H9 (cell line): Measurements from ENCODE around the gene PTPRK. TPM values are rescaled to one million over a fixed set of nuclear protein-coding genes. Genes with fewer than 3 reads are reported as not detected.

Source experiments
- DNase-seq: peaks from one replicate; pipeline ENCODE4 v3.0.0-alpha.2; 2017
- H2AFZ ChIP-seq: one replicate; pipeline ENCODE4 v1.6.1; 2013; ENCODE audit warnings: mild to moderate bottlenecking, low read length, control low read depth, moderate library complexity
- H2AK5ac ChIP-seq: 2 replicates; pipeline ENCODE4 v1.6.1; 2013; ENCODE audit warnings: low read length, control low read depth, mixed read lengths; ENCODE audit not compliant: insufficient read length
- H2BK120ac ChIP-seq: one replicate; pipeline ENCODE4 v1.6.1; 2013; ENCODE audit warnings: low read depth, mild to moderate bottlenecking, low read length, control low read depth, inconsistent platforms; ENCODE audit not compliant: poor library complexity, severe bottlenecking
- H2BK12ac ChIP-seq: 2 replicates; pipeline ENCODE4 v1.6.1; 2013; ENCODE audit warnings: low read length, control low read depth, mixed read lengths, low read depth; ENCODE audit not compliant: insufficient read length
- H2BK15ac ChIP-seq: 2 replicates; pipeline ENCODE4 v1.6.1; 2013; ENCODE audit warnings: low read depth, low read length, control low read depth
- H2BK20ac ChIP-seq: one replicate; pipeline ENCODE4 v1.6.1; 2013; ENCODE audit warnings: low read depth, mild to moderate bottlenecking, low read length, control low read depth, inconsistent platforms; ENCODE audit not compliant: poor library complexity, severe bottlenecking
- H2BK5ac ChIP-seq: 2 replicates; pipeline ENCODE4 v1.6.1; 2013; ENCODE audit warnings: low read length, control low read depth, mixed read lengths; ENCODE audit not compliant: insufficient read length
- H3K14ac ChIP-seq: 2 replicates; pipeline ENCODE4 v1.6.1; 2013; ENCODE audit warnings: low read length, control low read depth; ENCODE audit not compliant: insufficient read depth
- H3K18ac ChIP-seq: 2 replicates; pipeline ENCODE4 v1.6.1; 2013; ENCODE audit warnings: low read depth, mild to moderate bottlenecking, mixed read lengths, low read length, control low read depth; ENCODE audit not compliant: insufficient read length
- H3K23ac ChIP-seq: 2 replicates; pipeline ENCODE4 v1.6.1; 2013; ENCODE audit warnings: low read length, control low read depth, mixed read lengths, low read depth; ENCODE audit not compliant: insufficient read length
- H3K23me2 ChIP-seq: 2 replicates; pipeline ENCODE4 v1.6.1; 2013; ENCODE audit warnings: low read depth, mild to moderate bottlenecking, mixed read lengths, low read length, control low read depth; ENCODE audit not compliant: insufficient read length, poor library complexity, severe bottlenecking
- H3K27ac ChIP-seq: 2 replicates; pipeline ENCODE4 v1.5.1; 2013; ENCODE audit warnings: low read length, control low read depth, mixed read lengths, low read depth; ENCODE audit not compliant: insufficient read length
- H3K27me3 ChIP-seq: 2 replicates; pipeline ENCODE4 v1.6.1; 2013; ENCODE audit warnings: low read length, control low read depth, inconsistent platforms; ENCODE audit not compliant: insufficient read depth
- H3K4ac ChIP-seq: 2 replicates; pipeline ENCODE4 v1.6.1; 2013; ENCODE audit warnings: low read depth, mild to moderate bottlenecking, control low read depth, inconsistent platforms, low read length, moderate library complexity
- H3K4me1 ChIP-seq: 2 replicates; pipeline ENCODE4 v1.6.1; 2013; ENCODE audit warnings: low read length, control low read depth, inconsistent platforms; ENCODE audit not compliant: insufficient read depth
- H3K4me2 ChIP-seq: 2 replicates; pipeline ENCODE4 v1.6.1; 2013; ENCODE audit warnings: low read length, control low read depth, mixed read lengths; ENCODE audit not compliant: insufficient read length, insufficient read depth
- H3K56ac ChIP-seq: 2 replicates; pipeline ENCODE4 v1.6.1; 2013; ENCODE audit warnings: low read depth, mild to moderate bottlenecking, mixed read lengths, low read length, control low read depth; ENCODE audit not compliant: insufficient read length
- H3K79me1 ChIP-seq: 2 replicates; pipeline ENCODE4 v1.6.1; 2013; ENCODE audit warnings: low read depth, mild to moderate bottlenecking, moderate library complexity, low read length, control low read depth, inconsistent platforms; ENCODE audit not compliant: insufficient read depth, poor library complexity, severe bottlenecking
- H3K79me2 ChIP-seq: 2 replicates; pipeline ENCODE4 v1.6.1; 2013; ENCODE audit warnings: low read length, control low read depth, inconsistent platforms; ENCODE audit not compliant: insufficient read depth
- H3K9ac ChIP-seq: 2 replicates; pipeline ENCODE4 v1.6.1; 2013; ENCODE audit warnings: low read length, control low read depth, mixed read lengths; ENCODE audit not compliant: insufficient read length; ENCODE audit errors: extremely low read depth
- H3K9me3 ChIP-seq: one replicate; pipeline ENCODE4 v1.6.1; 2013; ENCODE audit warnings: low read depth, low read length, inconsistent platforms; ENCODE audit not compliant: control insufficient read depth
- H3T11ph ChIP-seq: one replicate; pipeline ENCODE4 v1.6.1; 2013; ENCODE audit warnings: mild to moderate bottlenecking, low read length, control low read depth, inconsistent platforms
- H4K20me1 ChIP-seq: one replicate; pipeline ENCODE4 v1.6.1; 2013; ENCODE audit not compliant: control insufficient read depth, insufficient read length, insufficient read depth
- H4K5ac ChIP-seq: 2 replicates; pipeline ENCODE4 v1.6.1; 2013; ENCODE audit warnings: low read depth, mild to moderate bottlenecking, mixed read lengths, low read length, control low read depth; ENCODE audit not compliant: insufficient read length
- H4K8ac ChIP-seq: replicated peaks from 2 replicates; pipeline ENCODE4 v1.6.1; 2013; ENCODE audit warnings: low read length, control low read depth, mixed read lengths, low read depth; ENCODE audit not compliant: insufficient read length
- H4K91ac ChIP-seq: 2 replicates; pipeline ENCODE4 v1.6.1; 2013; ENCODE audit warnings: low read depth, mild to moderate bottlenecking, moderate library complexity, mixed read lengths, low read length, control low read depth; ENCODE audit not compliant: insufficient read length
- H3K27ac Mint-ChIP-seq, 3 experiments: 2 replicates in 2 of 3; 3 replicates in 1 of 3; pipeline ENCODE4 v1.8.0; 2020 to 2021; ENCODE audit warnings: mixed read lengths in 3 of 3, mild to moderate bottlenecking in 1 of 3, moderate library complexity in 1 of 3
- H3K27me3 Mint-ChIP-seq: 2 replicates; pipeline ENCODE4 v1.8.0; 2021; ENCODE audit warnings: low read depth, mild to moderate bottlenecking, moderate library complexity, mixed read lengths
- H3K36me3 Mint-ChIP-seq, 3 experiments: 2 replicates in 2 of 3; 3 replicates in 1 of 3; pipeline ENCODE4 v1.8.0; 2020 to 2021; ENCODE audit warnings: low read depth in 3 of 3, mixed read lengths in 3 of 3; ENCODE audit not compliant: insufficient read depth in 1 of 3
- H3K4me1 Mint-ChIP-seq, 2 experiments: 2 replicates each; pipeline ENCODE4 v1.8.0; 2020; ENCODE audit warnings: mixed read lengths in 2 of 2
- H3K4me3 Mint-ChIP-seq, 2 experiments: 2 replicates in 1 of 2; 3 replicates in 1 of 2; pipeline ENCODE4 v1.8.0; 2020 to 2021; ENCODE audit warnings: mild to moderate bottlenecking in 2 of 2, mixed read lengths in 2 of 2, moderate library complexity in 1 of 2
- H3K9me3 Mint-ChIP-seq, 2 experiments: 2 replicates in 1 of 2; 3 replicates in 1 of 2; pipeline ENCODE4 v1.8.0; 2020; ENCODE audit warnings: mild to moderate bottlenecking in 2 of 2, mixed read lengths in 2 of 2, moderate library complexity in 1 of 2
- WGBS: extraction: QIAGEN DNeasy Blood & Tissue Kit; methylation state at CpG from one replicate; pipeline ENCODE4 v1.1.7; 2013; ENCODE audit warnings: missing lambda C conversion rate, low lambda C conversion rate, mixed read lengths; ENCODE audit not compliant: insufficient read length; ENCODE audit errors: extremely low coverage; 5-methylcytosine and 5-hydroxymethylcytosine counted together
- total RNA-seq: library from RNA; stranded (reverse); gene quantifications from 2 replicates; pipeline ENCODE4 v1.2.1, GENCODE V29; 2021
- TF ChIP-seq, protein P1 (sequence below): fragments of 200-600 bp; sonication (generic); conservative IDR thresholded peaks from 3 replicates; pipeline ENCODE4 v1.8.0; 2021; ENCODE audit warnings: antibody characterized with exemption, mild to moderate bottlenecking

The PTPRK gene
- total RNA-seq, 1 experiment from 2014 or later: 47.9 TPM

DNA sequence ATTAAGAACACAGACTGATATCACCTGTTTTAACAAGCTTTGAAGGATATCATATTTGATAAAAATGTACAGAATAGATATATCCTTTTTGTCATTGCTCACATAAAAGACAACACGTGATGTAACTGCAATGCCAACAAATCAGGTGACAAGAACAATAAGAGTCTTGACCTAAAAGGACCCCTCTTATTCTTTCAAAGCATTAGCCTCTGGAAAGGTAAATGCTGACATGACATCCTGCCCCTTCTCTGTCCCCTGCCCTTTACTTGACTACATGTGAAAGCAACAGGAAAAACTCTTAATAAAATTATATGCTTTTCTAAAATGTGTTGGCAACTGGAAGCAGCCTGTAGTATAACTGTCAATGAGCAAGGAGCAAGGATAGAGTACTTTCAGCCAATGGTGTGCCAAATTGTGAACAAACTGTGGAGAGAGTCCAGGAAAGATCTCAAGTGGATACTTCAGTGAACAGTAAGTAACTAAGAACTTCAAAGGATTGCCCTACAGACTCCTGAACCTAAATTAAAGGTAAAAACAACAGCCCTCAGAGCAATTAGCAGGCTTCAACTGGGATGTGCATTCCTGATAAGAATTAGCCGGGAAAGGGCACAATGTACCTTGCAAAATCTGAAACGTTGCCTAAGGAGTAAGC is 16.3 kb downstream of the PTPRK start:
- Histone ChIP-seq H3K27ac (no peak overlapping the region), H4K8ac (no peak overlapping the region), H3K18ac (no peak overlapping the region), H2BK120ac (no peak overlapping the region), H4K91ac (no peak overlapping the region), H4K5ac (no peak overlapping the region), H3K14ac (no peak overlapping the region), H3K23ac (no peak overlapping the region), H2BK12ac (no peak overlapping the region), H3T11ph (no peak overlapping the region), H4K20me1 (no peaks in the 10 kb centered on the region), H3K79me1 (peaks cover 10% of the 10 kb centered on the region), H2AFZ (no peak overlapping the region), H3K9ac (no peak overlapping the region), H2AK5ac (no peak overlapping the region), H3K27me3 (no peaks in the 10 kb centered on the region), H2BK20ac (no peak overlapping the region), H3K4ac (no peak overlapping the region), H3K4me1 (peaks cover 3% of the 10 kb centered on the region; the same call in 1 of the 2 replicates), H2BK15ac (no peak overlapping the region), H3K56ac (no peak overlapping the region), H3K23me2 (no peaks in the 10 kb centered on the region), H3K9me3 (no peaks in the 10 kb centered on the region), H3K79me2 (peaks cover 4% of the 10 kb centered on the region; the same call in 1 of the 2 replicates), H3K4me2 (no peak overlapping the region), H2BK5ac (no peak overlapping the region)
- H3K9me3 Mint-ChIP-seq: no peaks in the 10 kb centered on the region
- TF ChIP-seq, protein P1, sequence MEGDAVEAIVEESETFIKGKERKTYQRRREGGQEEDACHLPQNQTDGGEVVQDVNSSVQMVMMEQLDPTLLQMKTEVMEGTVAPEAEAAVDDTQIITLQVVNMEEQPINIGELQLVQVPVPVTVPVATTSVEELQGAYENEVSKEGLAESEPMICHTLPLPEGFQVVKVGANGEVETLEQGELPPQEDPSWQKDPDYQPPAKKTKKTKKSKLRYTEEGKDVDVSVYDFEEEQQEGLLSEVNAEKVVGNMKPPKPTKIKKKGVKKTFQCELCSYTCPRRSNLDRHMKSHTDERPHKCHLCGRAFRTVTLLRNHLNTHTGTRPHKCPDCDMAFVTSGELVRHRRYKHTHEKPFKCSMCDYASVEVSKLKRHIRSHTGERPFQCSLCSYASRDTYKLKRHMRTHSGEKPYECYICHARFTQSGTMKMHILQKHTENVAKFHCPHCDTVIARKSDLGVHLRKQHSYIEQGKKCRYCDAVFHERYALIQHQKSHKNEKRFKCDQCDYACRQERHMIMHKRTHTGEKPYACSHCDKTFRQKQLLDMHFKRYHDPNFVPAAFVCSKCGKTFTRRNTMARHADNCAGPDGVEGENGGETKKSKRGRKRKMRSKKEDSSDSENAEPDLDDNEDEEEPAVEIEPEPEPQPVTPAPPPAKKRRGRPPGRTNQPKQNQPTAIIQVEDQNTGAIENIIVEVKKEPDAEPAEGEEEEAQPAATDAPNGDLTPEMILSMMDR: no peak
- H3K4me1 Mint-ChIP-seq: peaks cover 38 to 48% of the 10 kb centered on the region in 2 experiments
- no peaks in the 10 kb centered on the region for H3K27me3 Mint-ChIP-seq
- H3K4me3 Mint-ChIP-seq: no peak overlapping the region
- no peak for DNase-seq
- H3K36me3 Mint-ChIP-seq: no peaks in the 10 kb centered on the region; a peak in 1 of 7 replicates
- WGBS: no CpG with 5 or more reads among the region's 3 CpGs
- H3K27ac Mint-ChIP-seq: no peak overlapping the region
